ENCODE data around the gene ZNF189.
"Not testable (repeated sequence)": the region's sequence is repeated elsewhere in the genome, so short reads cannot be mapped to it uniquely, and the experiment has no call there.

Gene ZNF189

GRCh38 chr9:101376111-101376848 is 22.4 kb upstream of the ZNF189 start:
- no peak for DNase-seq (ENCODE audit: low read depth in 2 of 3, low spot score in 1 of 3)

GRCh38 chr9:101380295-101380694 is 18.4 kb upstream of the ZNF189 start:
- no peak for DNase-seq (ENCODE audit: low read depth in 2 of 3, low spot score in 1 of 3)

GRCh38 chr9:101381118-101381517 is 17.5 kb upstream of the ZNF189 start:
- DNase-seq (ENCODE audit: low read depth in 2 of 3, low spot score in 1 of 3), result no peak

- no peak for DNase-seq (ENCODE audit: low read depth in 2 of 3, low spot score in 1 of 3)
These were observed 16.8 kb upstream of the ZNF189 start for GRCh38 chr9:101381833-101382342.

- DNase-seq (ENCODE audit: low read depth in 2 of 3, low spot score in 1 of 3), result no peak
These were observed 15.3 kb upstream of the ZNF189 start for GRCh38 chr9:101383361-101383760.

GRCh38 chr9:101384873-101385536 is 13.6 kb upstream of the ZNF189 start, which contains the start of gene BAAT:
TSS of gene BAAT (minus strand) at chr9:101385006. CDS start at chr9:101371404, 13,602 bp downstream.
- not testable (repeated sequence) for DNase-seq (ENCODE audit: low read depth in 2 of 3, low spot score in 1 of 3)

GRCh38 chr9:101387871-101388506 is 10.7 kb upstream of the ZNF189 start:
- DNase-seq (ENCODE audit: low read depth in 2 of 3, low spot score in 1 of 3), result no peak

- no peak for DNase-seq (ENCODE audit: low read depth in 2 of 3, low spot score in 1 of 3)
These were observed 10.1 kb upstream of the ZNF189 start for GRCh38 chr9:101388507-101388993.

- DNase-seq (ENCODE audit: low read depth in 2 of 3, low spot score in 1 of 3), result no peak
These were observed 5.5 kb upstream of the ZNF189 start for GRCh38 chr9:101393135-101393534.

GRCh38 chr9:101394687-101395086 is 4.0 kb upstream of the ZNF189 start:
- no peak for DNase-seq (ENCODE audit: low read depth in 2 of 3, low spot score in 1 of 3)

- DNase-seq (ENCODE audit: low read depth in 2 of 3, low spot score in 1 of 3), result no peak
These were observed 944 bp upstream of the ZNF189 start for GRCh38 chr9:101397746-101398067.

GRCh38 chr9:101398930-101399642 is 435 bp downstream of the ZNF189 start:
- DNase-seq (ENCODE audit: low read depth in 2 of 3, low spot score in 1 of 3), result no peak

- no peak for DNase-seq (ENCODE audit: low read depth in 2 of 3, low spot score in 1 of 3)
These were observed 956 bp downstream of the ZNF189 start for GRCh38 chr9:101399643-101399970.

GRCh38 chr9:101400120-101400519 is 1.5 kb downstream of the ZNF189 start:
- no peak for DNase-seq (ENCODE audit: low read depth in 2 of 3, low spot score in 1 of 3)

- DNase-seq (ENCODE audit: low read depth in 2 of 3, low spot score in 1 of 3), result no peak
These were observed 5.0 kb downstream of the ZNF189 start for GRCh38 chr9:101403516-101404285.

- no peak for DNase-seq (ENCODE audit: low read depth in 2 of 3, low spot score in 1 of 3)
These were observed 9.9 kb downstream of the ZNF189 start for GRCh38 chr9:101408374-101409078.

- no peak for DNase-seq (ENCODE audit: low read depth in 2 of 3, low spot score in 1 of 3)
These were observed 10.4 kb downstream of the ZNF189 start for GRCh38 chr9:101409079-101409477.

- DNase-seq (ENCODE audit: low read depth in 2 of 3, low spot score in 1 of 3), result no peak
These were observed 16.2 kb downstream of the ZNF189 start for GRCh38 chr9:101414839-101415238.

- no peak for DNase-seq (ENCODE audit: low read depth in 2 of 3, low spot score in 1 of 3)
These were observed 16.9 kb downstream of the ZNF189 start for GRCh38 chr9:101415578-101415977.

GRCh38 chr9:101417389-101417788 is 18.7 kb downstream of the ZNF189 start:
- no peak for DNase-seq (ENCODE audit: low read depth in 2 of 3, low spot score in 1 of 3)
